A549 (cell line): ENCODE results near the gene CCDC124. TPM values are rescaled to one million over a fixed set of nuclear protein-coding genes. Genes with fewer than 3 reads are reported as not detected.

Experiments used
- ATAC-seq, 2 experiments: fragments of 200-7000 bp in 1 of 2; fragments of >200 bp in 1 of 2; cut with Nextera tagmentation in 1 of 2; cut with Tn5 transposase in 1 of 2; 3 replicates each; pipeline versions ENCODE4 v1.8.0 to v1.9.1; 2018 to 2020; ENCODE audit warnings: mild to moderate bottlenecking in 1 of 2, moderate library complexity in 1 of 2
- CTCF ChIA-PET: fragments of 300-600 bp; sonication (Branson Sonifier 250); formaldehyde crosslinking; extraction: SDS; loops from one replicate; lab custom pipeline; 2021; ENCODE audit warnings: antibody characterized with exemption, inconsistent platforms; lab: Yijun Ruan, JAX
- POLR2A ChIA-PET: fragments of 350-600 bp; formaldehyde crosslinking; extraction: SDS; loops from one replicate; lab custom pipeline; 2021; ENCODE audit warnings: antibody characterized with exemption, inconsistent platforms; lab: Yijun Ruan, JAX
- DNase-seq, 2 experiments: peaks; one replicate each; pipeline versions ENCODE4 v3.0.0 to v3.0.0-alpha.2; 2011 to 2016; ENCODE audit warnings: low read depth in 1 of 2, low spot score in 1 of 2
- FAIRE-seq: peaks from 2 replicates; lab custom pipeline; 2011; peaks lifted over from hg19 to GRCh38; lab: Jason Lieb, UNC
- H3K27ac ChIP-seq, 2 experiments: fragments of >200 bp; sonication (Bioruptor Twin); formaldehyde crosslinking; 3 replicates each; pipeline ENCODE4 v1.5.1; 2016 to 2017
- H3K4me1 ChIP-seq: fragments of >200 bp; sonication (Bioruptor Twin); formaldehyde crosslinking; 3 replicates; pipeline ENCODE4 v1.6.1; 2016
- H3K4me2 ChIP-seq: fragments of >200 bp; sonication (Bioruptor Twin); formaldehyde crosslinking; 3 replicates; pipeline ENCODE4 v1.6.1; 2016
- H3K4me3 ChIP-seq: fragments of >200 bp; sonication (Bioruptor Twin); formaldehyde crosslinking; 3 replicates; pipeline ENCODE4 v1.5.1; 2016
- H3K9me3 ChIP-seq: fragments of >200 bp; sonication (Bioruptor Twin); formaldehyde crosslinking; 3 replicates; pipeline ENCODE4 v1.6.1; 2016
- CBX2 ChIP-seq: fragments of 200-600 bp; sonication (generic); IDR thresholded peaks from 2 replicates; pipeline ENCODE4 v1.6.1; 2016; ENCODE audit warnings: low read depth, mild to moderate bottlenecking, borderline replicate concordance
- GATA3 ChIP-seq: IDR thresholded peaks from 2 replicates; pipeline ENCODE4 v1.6.1; 2012; ENCODE audit warnings: borderline replicate concordance
- HOXB5 ChIP-seq: fragments of 250-450 bp; sonication (Bioruptor Pico); IDR thresholded peaks from 2 replicates; pipeline ENCODE4 v1.5.0; 2020; ENCODE audit warnings: mild to moderate bottlenecking, moderate library complexity
- JUN ChIP-seq, 2 experiments: fragments of >200 bp; sonication (Bioruptor Twin); formaldehyde crosslinking; IDR thresholded peaks; 2 replicates in 1 of 2; 3 replicates in 1 of 2; pipeline ENCODE4 v1.6.1; 2016 to 2017
- KDM1A ChIP-seq: fragments of 200-600 bp; sonication (generic); IDR thresholded peaks from 2 replicates; pipeline ENCODE4 v1.6.1; 2016; ENCODE audit warnings: low read depth, mild to moderate bottlenecking
- MAFK ChIP-seq: fragments of 450-650 bp; IDR thresholded peaks from 2 replicates; pipeline ENCODE4 v1.6.1; 2014; ENCODE audit not compliant: partially characterized antibody
- NFE2L2 ChIP-seq: fragments of 150-350 bp; conservative IDR thresholded peaks from 2 replicates; pipeline ENCODE4 v1.6.1; 2014; ENCODE audit warnings: low read length
- PHF8 ChIP-seq: fragments of 200-600 bp; sonication (generic); IDR thresholded peaks from 2 replicates; pipeline ENCODE4 v1.6.1; 2016; ENCODE audit warnings: low read depth, mild to moderate bottlenecking, antibody characterized with exemption, moderate library complexity, borderline replicate concordance
- POLR2A ChIP-seq: IDR thresholded peaks from 2 replicates; pipeline ENCODE4 v1.6.1; 2012; ENCODE audit warnings: mild to moderate bottlenecking, low read length
- POLR2AphosphoS2 ChIP-seq: conservative IDR thresholded peaks from 2 replicates; pipeline ENCODE4 v1.6.1; 2012; ENCODE audit warnings: low read length, improper control_type of control experiment, inconsistent platforms
- RAD21 ChIP-seq, 2 experiments: fragments of >200 bp in 1 of 2; sonication (Bioruptor Twin) in 1 of 2; formaldehyde crosslinking in 1 of 2; IDR thresholded peaks in 1 of 2; conservative IDR thresholded peaks in 1 of 2; 2 replicates in 1 of 2; 3 replicates in 1 of 2; pipeline ENCODE4 v1.6.1; 2012 to 2018; ENCODE audit warnings: inconsistent platforms in 1 of 2
- RNF2 ChIP-seq: fragments of 200-600 bp; sonication (generic); IDR thresholded peaks from 2 replicates; pipeline ENCODE4 v1.6.1; 2016; ENCODE audit warnings: low read depth, mild to moderate bottlenecking, antibody characterized with exemption, moderate library complexity, borderline replicate concordance
- SMC3 ChIP-seq: fragments of >200 bp; sonication (Bioruptor Twin); formaldehyde crosslinking; IDR thresholded peaks from 3 replicates; pipeline ENCODE4 v1.6.1; 2018; ENCODE audit warnings: inconsistent platforms
- TP53 ChIP-seq: fragments of 250-450 bp; sonication (Bioruptor Pico); IDR thresholded peaks from 2 replicates; pipeline ENCODE4 v1.5.0; 2021; ENCODE audit warnings: mild to moderate bottlenecking, moderate library complexity
- ZC3H11A ChIP-seq: fragments of 450-650 bp; IDR thresholded peaks from 2 replicates; pipeline ENCODE4 v1.6.1; 2014; ENCODE audit warnings: antibody characterized with exemption, mild to moderate bottlenecking
- ZFP36 ChIP-seq: fragments of 450-650 bp; IDR thresholded peaks from 2 replicates; pipeline ENCODE4 v1.6.1; 2014; ENCODE audit warnings: borderline replicate concordance; ENCODE audit not compliant: partially characterized antibody
- WGBS: methylation state at CpG from one replicate; pipeline ENCODE4 v1.1.6; 2017; ENCODE audit errors: missing lambda C conversion rate; 5-methylcytosine and 5-hydroxymethylcytosine counted together
- polyA plus RNA-seq, 4 experiments: library from polyadenylated mRNA; depleted of rRNA in 3 of 4; stranded (reverse); fragments of >200 nt; fragmentation: RNase III in 1 of 4; extraction: RNeasy Plus Mini Kit Qiagen cat#74134 plus additional on column Dnase treatment in 1 of 4; gene quantifications; 2 replicates in 3 of 4; 3 replicates in 1 of 4; pipeline ENCODE4 v1.2.3, GENCODE V29; 2011 to 2017
- TF ChIP-seq, protein P1 (sequence below): fragments of >200 bp; sonication (Bioruptor Twin); formaldehyde crosslinking; IDR thresholded peaks from 2 replicates; pipeline ENCODE4 v1.6.1; 2016
- TF ChIP-seq, protein P2 (sequence below): IDR thresholded peaks from 2 replicates; pipeline ENCODE4 v1.6.1; 2012
- TF ChIP-seq, protein P3 (sequence below): fragments of 450-650 bp; IDR thresholded peaks from 2 replicates; pipeline ENCODE4 v1.6.1; 2014; ENCODE audit warnings: antibody characterized with exemption
- TF ChIP-seq, protein P4 (sequence below): fragments of 250-450 bp; sonication (Bioruptor Pico); IDR thresholded peaks from 2 replicates; pipeline ENCODE4 v1.5.0; 2021; ENCODE audit warnings: mild to moderate bottlenecking, moderate library complexity, borderline replicate concordance

CCDC124 gene
- polyA plus RNA-seq, 2 of the 4 experiments (the other 2 are of a cell fraction), result 35.4 to 113 TPM

DNA sequence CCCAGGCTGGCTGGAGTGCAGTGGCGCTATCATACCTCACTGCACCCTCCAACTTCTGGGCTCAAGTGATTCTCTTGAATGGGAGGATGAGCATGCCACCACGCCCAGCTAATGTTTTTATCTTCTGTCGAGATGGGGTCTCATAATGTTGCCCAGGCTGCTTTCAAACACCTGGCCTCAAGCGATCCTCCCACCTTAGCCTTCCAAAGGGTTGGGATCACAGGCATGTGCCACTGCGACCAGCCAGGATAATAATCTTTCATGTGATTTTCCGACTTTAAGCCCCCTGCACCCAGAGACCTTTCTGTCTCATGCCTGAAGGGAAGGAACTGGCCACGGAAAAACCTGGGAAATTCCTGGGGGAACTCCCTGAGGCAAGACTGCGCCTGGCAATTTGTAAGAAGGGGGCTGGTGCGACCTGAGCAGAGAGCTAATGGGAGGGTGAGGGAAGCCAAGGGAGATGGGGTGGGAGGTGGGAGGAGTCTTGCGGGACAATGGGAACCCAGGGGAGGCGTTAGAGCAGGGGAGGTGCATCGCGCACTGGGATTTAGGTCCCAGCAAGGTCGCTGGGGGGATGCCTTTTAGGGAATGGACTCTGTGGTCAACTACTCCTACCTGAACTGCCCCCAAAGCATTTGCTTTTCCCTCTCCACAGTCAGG, 1.2 kb upstream of the CCDC124 start:
- peak overlapping the region; percentile 89 to 91; a peak in 4 of 6 replicates for H3K27ac ChIP-seq
- CTCF ChIA-PET, result interaction anchor here (0.6 to 24.1 kb wide), 28 partner anchors 8 to 133 kb away, joined by 3 to 493 read pairs (median 7); partner anchors contain the start of genes RPL18A and SLC5A5
- peak overlapping the region; percentile 95 for H3K4me2 ChIP-seq
- ATAC-seq, result no peak
- DNase-seq, result no peak
- FAIRE-seq, result no peak
- POLR2A ChIA-PET, result interaction anchor here (1.4 to 2.2 kb wide), 5 partner anchors 60 to 72 kb away, joined by 3 to 48 read pairs (median 8); partner anchors contain the start of genes RPL18A and SLC5A5
- H3K4me1 ChIP-seq, result peaks cover 9% of the 10 kb centered on the region
- WGBS, result 66% methylated on average over 14 of the region's 14 CpGs
- TF ChIP-seq POLR2AphosphoS2 (no peak), RNF2 (no peak), RAD21 (conservative IDR thresholded peaks at IDR 0.05 in 1 of 2, IDR thresholded peaks at IDR 0.05 in 1 of 2) (no peak), ZFP36 (no peak), NFE2L2 (no peak), TP53 (CRISPR knock-in tag) (no peak), SMC3 (no peak), PHF8 (no peak), POLR2A (no peak), GATA3 (no peak), JUN (IDR thresholded peaks at IDR 0.05) (no peak), HOXB5 (no peak), CBX2 (no peak)
- TF ChIP-seq, protein P1, sequence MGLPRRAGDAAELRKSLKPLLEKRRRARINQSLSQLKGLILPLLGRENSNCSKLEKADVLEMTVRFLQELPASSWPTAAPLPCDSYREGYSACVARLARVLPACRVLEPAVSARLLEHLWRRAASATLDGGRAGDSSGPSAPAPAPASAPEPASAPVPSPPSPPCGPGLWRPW, result no peak
- TF ChIP-seq, protein P2, sequence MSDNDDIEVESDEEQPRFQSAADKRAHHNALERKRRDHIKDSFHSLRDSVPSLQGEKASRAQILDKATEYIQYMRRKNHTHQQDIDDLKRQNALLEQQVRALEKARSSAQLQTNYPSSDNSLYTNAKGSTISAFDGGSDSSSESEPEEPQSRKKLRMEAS, result no peak
- TF ChIP-seq, protein P3, sequence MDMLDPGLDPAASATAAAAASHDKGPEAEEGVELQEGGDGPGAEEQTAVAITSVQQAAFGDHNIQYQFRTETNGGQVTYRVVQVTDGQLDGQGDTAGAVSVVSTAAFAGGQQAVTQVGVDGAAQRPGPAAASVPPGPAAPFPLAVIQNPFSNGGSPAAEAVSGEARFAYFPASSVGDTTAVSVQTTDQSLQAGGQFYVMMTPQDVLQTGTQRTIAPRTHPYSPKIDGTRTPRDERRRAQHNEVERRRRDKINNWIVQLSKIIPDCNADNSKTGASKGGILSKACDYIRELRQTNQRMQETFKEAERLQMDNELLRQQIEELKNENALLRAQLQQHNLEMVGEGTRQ, result no peak
- no peak overlapping the region for H3K4me3 ChIP-seq
- no peaks in the 10 kb centered on the region for H3K9me3 ChIP-seq

DNA sequence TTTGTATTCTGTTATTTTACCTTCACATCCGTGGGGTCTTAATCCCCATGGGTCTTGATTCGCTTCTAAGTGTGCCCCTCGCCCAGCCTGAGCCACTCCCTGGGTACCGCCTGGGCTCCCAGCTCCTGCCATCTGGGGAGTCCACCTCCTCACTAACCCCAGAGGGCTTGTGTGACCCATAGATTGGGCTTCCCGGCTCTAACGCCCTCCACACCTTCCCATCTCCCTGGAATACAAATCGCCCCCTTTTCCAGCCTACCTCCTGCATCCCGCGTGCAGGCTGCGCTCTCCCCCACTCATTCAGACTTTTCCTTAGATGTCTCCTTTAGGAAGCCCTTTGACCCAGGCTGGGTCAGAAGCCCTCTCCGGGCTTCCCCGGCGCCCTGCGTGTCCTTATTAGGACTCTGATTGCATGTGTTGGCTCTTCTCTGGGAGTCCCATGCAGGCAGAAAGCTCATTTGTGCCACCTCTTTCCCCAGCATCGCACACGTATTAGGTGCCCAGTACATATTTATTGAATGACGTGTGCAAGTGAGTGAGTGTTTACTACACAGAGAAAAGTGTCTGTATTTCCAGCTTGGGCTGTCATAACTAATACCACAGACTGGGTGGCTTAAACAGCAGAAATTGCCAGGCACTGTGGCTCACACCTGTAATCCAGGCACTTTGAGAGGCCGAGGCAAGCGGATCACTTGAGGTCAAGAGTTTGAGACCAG, 757 bp downstream of the CCDC124 start:
- no peak for DNase-seq
- Histone ChIP-seq H3K4me2 (peak overlapping the region; percentile 95), H3K9me3 (no peaks in the 10 kb centered on the region), H3K27ac (peak overlapping the region; percentile 89 to 91), H3K4me1 (peaks cover 9% of the 10 kb centered on the region), H3K4me3 (peak overlapping the region; percentile 90)
- POLR2A ChIA-PET, result interaction anchor here (0.6 to 2.2 kb wide), 12 partner anchors 12 to 1152 kb away, joined by 3 to 48 read pairs (median 4); partner anchors contain the start of genes RPL18A and SLC5A5
- ATAC-seq, result peak in 1 of 2 experiments; percentile 6; a peak in 2 of 6 replicates
- 13% methylated on average over 19 of the region's 19 CpGs for WGBS
- CTCF ChIA-PET, result interaction anchor here (0.8 to 24.1 kb wide), 24 partner anchors 9 to 218 kb away, joined by 3 to 493 read pairs (median 7); partner anchors contain the start of genes RPL18A and SLC5A5
- TF ChIP-seq NFE2L2 (no peak), HOXB5 (no peak), ZC3H11A (no peak), KDM1A (no peak), MAFK (no peak), TP53 (CRISPR knock-in tag) (no peak)
- TF ChIP-seq, protein P4, sequence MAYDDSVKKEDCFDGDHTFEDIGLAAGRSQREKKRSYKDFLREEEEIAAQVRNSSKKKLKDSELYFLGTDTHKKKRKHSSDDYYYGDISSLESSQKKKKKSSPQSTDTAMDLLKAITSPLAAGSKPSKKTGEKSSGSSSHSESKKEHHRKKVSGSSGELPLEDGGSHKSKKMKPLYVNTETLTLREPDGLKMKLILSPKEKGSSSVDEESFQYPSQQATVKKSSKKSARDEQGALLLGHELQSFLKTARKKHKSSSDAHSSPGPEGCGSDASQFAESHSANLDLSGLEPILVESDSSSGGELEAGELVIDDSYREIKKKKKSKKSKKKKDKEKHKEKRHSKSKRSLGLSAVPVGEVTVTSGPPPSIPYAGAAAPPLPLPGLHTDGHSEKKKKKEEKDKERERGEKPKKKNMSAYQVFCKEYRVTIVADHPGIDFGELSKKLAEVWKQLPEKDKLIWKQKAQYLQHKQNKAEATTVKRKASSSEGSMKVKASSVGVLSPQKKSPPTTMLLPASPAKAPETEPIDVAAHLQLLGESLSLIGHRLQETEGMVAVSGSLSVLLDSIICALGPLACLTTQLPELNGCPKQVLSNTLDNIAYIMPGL (CRISPR knock-in tag), result no peak
- TF ChIP-seq, all 56 proteins: peak for 0
- no peak for FAIRE-seq
